GM18861 (cell line): ENCODE measurements around the gene HILPDA.
"Not testable (repeated sequence)": the region's sequence is repeated elsewhere in the genome, so short reads cannot be mapped to it uniquely, and the experiment has no call there.

Source experiments
- ATAC-seq: cut with Tn5 transposase; IDR thresholded peaks from one replicate; pipeline ENCODE4 v1.9.1; 2021; ENCODE audit not compliant: unreplicated experiment

The HILPDA gene

GRCh38 chr7:128431221-128431620, 24.5 kb upstream of the HILPDA start:
- no peak for ATAC-seq

DNA sequence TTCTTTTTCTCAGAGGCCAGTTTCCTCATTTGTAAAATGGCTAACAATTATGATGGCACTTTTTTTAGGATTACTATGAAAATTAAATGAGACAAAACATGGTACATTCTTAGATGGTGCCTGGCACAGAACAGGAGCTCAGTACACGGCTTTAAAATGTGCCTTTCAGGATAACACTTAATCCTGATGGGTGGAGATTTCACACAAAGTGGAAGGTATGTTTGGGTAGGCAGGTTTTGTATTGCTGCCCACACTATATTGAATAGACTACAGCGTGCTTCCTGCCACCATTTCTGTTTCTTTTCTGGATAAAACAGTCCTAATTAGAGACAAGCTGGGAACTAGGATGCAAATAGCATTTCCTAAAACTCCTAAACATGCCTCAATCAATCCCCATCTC, 23.9 kb upstream of the HILPDA start:
- ATAC-seq = no peak

GRCh38 chr7:128434413-128435326, 21.0 kb upstream of the HILPDA start:
- no peak for ATAC-seq

GRCh38 chr7:128435327-128435686, 20.4 kb upstream of the HILPDA start:
- no peak for ATAC-seq

DNA sequence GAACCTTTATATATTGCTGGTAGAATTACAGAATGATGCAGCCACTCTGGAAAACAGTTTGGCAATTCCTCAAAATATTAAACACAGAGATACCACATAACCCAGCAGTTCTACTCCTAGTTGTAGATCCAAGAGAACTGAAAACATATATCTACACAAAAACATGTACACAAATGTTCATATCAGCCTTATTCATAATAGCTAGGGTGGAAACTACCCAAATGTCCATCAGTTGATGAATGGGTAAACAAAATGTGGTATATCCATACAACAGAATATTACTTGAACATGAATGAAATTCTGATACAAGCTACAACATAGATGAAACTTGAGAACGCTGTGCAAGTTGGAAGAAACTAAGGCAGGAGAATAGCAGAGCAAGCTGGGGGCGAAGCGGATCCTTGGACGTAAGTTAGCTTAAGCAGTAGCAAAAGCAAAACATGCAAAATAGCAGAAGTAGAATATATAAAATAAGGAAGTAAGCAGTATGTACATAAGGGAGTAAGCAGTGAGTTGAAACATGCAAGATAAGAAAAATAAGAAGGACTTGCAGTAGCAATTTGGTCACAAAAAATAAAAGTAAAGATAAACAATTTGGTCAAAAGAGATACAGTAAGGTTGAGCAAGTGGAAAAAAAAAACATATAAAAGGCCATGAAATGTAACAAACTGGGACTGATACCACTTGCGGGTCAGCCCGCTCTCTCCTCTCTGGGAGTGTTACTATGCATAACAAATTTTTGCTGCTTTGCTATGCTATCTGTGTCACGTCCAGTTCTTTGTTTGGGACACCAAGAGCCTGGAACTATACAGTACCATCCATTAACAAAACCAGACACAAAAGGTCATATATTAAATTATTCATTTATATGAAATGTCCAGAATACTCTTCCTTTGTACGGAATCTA, 18.0 kb upstream of the HILPDA start:
- ATAC-seq = no peak

- ATAC-seq = no peak
Observed at GRCh38 chr7:128442356-128442755, 13.3 kb upstream of the HILPDA start.

DNA sequence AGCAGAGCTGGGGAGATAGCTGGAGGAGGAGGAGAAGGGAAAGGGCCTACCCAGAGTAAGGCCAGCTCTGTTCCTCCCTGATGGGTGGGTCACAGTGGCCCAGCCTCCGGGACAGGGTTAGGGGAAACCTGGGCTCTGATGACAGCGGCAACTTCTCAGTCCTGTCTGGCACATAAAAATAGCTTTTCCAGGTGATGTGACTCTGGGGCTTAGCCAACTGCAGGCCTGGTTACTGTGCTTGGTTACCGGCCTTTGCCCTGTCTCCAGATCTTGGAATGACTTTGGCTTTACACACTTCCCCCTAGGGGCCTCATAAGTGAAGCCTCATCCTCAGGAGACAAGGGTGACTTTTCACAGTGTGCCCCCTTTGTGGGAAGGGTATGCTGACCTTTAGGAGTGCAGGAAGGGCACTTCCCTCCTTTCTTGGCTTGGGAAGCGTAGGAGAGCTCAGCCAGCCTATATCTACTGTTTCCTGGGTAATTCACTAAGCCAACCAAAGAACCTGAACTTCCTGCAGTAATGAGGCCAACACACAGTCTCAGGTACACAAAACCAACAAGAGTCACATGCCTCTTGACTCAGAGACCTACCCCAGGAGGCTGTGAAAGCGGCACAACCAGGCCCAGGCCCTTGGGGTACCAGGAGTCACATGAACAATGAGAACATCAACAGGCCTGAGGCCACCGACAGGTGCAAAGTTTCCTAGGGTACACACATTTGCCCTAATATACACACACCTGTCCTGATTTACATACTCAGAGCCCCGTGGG, 11.7 kb upstream of the HILPDA start:
- ATAC-seq = no peak

GRCh38 chr7:128446306-128446705, 9.4 kb upstream of the HILPDA start:
- ATAC-seq = no peak

GRCh38 chr7:128447941-128448564, 7.6 kb upstream of the HILPDA start:
- no peak for ATAC-seq

DNA sequence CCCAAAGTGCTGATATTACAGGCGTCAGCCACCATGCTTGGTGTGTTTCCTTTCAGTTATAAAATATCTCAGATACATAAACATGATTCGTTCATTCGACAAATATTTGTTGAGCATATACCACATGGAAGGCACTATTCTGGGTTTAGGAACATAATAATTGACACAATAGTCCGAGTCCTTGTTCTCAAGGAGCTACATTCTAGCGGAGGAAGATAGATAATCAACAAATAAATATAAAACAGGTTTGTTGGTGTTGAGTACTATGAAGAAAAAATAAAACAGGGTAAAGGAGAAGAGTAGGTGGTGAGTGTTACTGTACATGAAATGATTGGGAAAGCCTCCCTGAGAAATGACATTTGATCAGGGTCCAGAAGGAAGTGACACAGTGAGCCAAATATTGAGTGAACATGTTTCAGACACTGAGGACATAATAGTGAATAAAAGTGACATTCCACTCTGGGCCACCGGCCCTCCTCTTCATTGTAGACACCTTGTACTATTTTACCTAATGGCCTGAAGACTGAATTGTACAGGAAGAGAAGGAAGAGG, 6.9 kb upstream of the HILPDA start:
- ATAC-seq = no peak

DNA sequence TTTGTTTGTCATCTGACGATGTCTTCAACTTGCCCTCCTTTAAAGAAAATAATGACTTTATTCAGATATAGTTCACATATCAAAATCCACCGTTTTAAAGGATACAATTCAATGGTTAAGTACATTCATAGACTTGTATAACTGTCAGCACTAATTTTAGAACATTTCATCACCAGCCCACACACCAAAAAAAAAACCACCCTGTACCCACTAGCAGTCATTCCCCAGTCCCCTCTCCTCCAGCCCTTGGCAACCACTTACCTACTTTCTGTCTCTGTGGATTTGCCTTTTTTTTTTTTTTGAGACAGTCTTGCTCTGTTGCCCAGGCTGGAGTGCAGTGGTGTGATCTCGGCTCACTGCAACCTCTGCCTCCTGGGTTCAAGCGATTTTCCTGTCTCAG, 5.3 kb upstream of the HILPDA start:
- no peak for ATAC-seq

- ATAC-seq = no peak
Observed at GRCh38 chr7:128450913-128451312, 4.8 kb upstream of the HILPDA start.

- ATAC-seq = no peak
Observed at GRCh38 chr7:128452552-128452951, 3.1 kb upstream of the HILPDA start.

- ATAC-seq = no peak
Observed at GRCh38 chr7:128453836-128454804, 1.6 kb upstream of the HILPDA start.

DNA sequence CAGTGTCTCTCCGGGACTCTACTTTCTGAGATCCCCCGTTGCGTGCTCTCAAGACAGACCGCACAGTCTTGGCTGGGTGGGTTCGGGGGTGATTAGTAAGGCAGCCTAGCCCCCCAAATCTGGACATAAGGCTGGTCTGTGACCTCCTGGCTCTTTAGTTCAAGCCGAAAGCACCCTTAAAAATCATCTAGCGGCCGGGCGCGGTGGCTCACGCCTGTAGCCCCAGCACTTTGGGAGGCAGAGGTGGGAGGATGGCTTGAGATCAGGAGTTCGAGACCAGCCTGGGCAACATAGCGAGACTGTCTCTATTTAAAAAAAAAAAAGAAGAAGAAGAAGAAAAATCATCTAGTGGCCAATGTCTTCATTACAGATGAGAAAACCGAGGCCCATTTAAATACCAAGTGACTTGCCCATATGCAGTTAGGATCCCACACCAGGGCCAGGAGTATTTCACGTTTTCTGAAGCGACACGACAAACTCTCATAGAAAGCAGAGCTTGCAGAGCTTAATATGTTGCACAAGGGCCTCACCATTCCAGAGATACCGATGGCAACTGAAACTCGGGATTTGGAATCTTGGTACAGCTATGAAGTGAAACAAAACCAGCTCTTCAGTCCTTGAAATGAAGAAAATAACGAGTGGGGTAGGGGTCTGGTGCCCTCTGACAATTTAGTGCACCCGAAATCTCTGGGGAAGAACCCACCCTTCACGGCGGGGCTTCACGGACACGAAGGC, 703 bp upstream of the HILPDA start:
- no peak for ATAC-seq

GRCh38 chr7:128456255-128456725, 612 bp downstream of the HILPDA start:
- no peak for ATAC-seq

DNA sequence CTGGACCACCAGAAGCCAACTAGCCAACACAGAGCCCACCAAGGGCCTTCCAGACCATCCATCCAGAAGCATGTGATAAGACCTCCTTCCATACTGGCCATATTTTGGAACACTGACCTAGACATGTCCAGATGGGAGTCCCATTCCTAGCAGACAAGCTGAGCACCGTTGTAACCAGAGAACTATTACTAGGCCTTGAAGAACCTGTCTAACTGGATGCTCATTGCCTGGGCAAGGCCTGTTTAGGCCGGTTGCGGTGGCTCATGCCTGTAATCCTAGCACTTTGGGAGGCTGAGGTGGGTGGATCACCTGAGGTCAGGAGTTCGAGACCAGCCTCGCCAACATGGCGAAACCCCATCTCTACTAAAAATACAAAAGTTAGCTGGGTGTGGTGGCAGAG, 1.7 kb downstream of the HILPDA start:
- not testable (repeated sequence) for ATAC-seq

- ATAC-seq = peak; percentile 28
Observed at GRCh38 chr7:128458956-128459355, 3.3 kb downstream of the HILPDA start.
